Measurements from ENCODE around the gene DAPL1.

DNA sequence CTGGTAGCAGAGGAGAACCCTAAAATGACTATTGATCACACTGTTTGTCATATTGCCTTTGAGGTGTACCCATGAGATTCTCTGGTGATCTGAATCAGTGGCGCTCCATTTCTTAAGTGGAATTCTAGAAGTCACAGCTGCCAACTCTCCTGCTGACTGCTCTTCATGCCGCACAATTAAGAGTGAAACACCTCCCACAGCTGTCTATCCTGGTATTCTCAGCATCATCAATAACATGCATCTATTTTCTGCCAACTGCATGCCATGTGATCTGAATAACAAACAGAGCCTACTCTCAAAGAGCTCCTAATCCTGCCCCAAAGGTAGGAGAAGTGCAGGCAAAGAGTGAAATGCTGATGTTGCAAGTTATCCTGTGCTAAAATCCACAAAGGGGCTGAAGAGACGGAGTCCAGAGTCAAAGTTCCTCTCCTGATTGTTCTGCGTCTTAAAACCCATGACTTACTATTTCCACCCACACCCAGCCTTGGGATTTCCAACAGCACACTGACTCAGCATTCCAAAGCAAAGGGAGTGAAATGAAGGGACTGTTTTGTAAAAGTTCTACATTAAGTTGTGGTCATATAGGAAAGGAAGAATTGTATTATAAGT lies 13.7 kb upstream of the DAPL1 start:
- TF ChIP-seq POLR2A (IDR thresholded peaks at IDR 0.05; ENCODE audit: low read depth, low read length) (no peak), POLR2AphosphoS5 (IDR thresholded peaks at IDR 0.05; ENCODE audit: low read depth, low read length) (no peak), TAF1 (IDR thresholded peaks at IDR 0.05; ENCODE audit: borderline replicate concordance, low read depth, low read length) (no peak)
